GM18858 (cell line): ENCODE data around the gene CDC14B.
A peak's percentile ranks its signal among the peaks of the same experiment; 100 is the strongest.

Source experiments
- ATAC-seq: cut with Tn5 transposase; IDR thresholded peaks from one replicate; pipeline ENCODE4 v1.9.1; 2021; ENCODE audit not compliant: unreplicated experiment

CDC14B gene

GRCh38 chr9:96486386-96487028, 133.1 kb downstream of the CDC14B start:
- ATAC-seq: no peak

DNA sequence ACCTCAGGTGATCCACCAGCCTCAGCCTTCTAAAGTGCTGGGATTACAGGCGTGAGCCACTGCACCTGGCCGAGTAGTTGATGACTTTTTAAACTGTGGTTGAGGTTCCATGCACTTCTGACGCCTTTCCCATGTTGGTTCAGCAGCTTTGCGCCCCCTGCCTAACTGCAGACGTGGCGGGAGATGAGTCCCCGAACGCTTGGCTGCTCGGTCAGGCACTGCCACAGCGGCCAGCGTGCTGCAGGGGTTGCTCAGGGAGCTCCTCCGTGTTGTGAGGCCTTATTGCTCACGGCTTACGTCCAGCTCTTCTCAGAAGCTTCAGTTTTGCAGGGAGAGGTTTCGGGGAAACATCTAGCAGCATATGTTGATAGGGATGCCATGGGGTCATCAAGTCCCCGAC, 134.4 kb downstream of the CDC14B start:
- no peak for ATAC-seq

GRCh38 chr9:96484521-96484931, 135.1 kb downstream of the CDC14B start:
- ATAC-seq: peak; percentile 93

DNA sequence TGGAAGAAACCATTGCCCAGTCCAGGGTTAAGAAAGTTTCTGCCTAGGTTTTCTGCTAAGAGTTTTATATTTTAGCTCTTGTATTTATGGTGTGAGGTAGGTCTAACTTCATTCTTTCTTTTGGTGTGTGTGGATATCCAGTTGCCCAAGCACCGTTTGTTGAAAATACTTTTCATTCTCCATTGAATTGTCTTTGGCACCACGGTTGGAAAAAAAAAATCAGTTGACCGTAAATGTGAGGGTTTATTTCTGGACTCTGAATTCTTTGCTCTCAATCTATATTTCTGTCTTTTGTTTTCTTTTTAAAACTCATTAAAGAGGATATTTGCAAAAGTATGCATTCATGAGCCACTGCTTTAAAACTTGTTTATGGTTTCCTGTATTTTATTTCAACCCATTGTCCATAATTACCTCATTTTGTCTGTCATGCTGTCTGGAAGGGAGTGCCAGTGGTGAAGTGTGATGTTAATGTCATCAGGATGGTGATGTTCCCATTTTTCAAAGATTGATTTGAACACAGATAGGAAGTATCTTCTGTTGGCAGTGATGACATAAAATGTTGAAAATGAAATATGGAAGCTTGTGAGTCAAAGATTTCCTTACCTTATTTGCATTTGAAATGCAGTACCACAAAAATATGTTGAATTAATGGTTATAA, 135.8 kb downstream of the CDC14B start:
- no peak for ATAC-seq

GRCh38 chr9:96483197-96483596, 136.4 kb downstream of the CDC14B start:
- no peak for ATAC-seq

GRCh38 chr9:96482476-96482875, 137.2 kb downstream of the CDC14B start:
- ATAC-seq: no peak

GRCh38 chr9:96480736-96481135, 138.9 kb downstream of the CDC14B start:
- ATAC-seq: no peak

DNA sequence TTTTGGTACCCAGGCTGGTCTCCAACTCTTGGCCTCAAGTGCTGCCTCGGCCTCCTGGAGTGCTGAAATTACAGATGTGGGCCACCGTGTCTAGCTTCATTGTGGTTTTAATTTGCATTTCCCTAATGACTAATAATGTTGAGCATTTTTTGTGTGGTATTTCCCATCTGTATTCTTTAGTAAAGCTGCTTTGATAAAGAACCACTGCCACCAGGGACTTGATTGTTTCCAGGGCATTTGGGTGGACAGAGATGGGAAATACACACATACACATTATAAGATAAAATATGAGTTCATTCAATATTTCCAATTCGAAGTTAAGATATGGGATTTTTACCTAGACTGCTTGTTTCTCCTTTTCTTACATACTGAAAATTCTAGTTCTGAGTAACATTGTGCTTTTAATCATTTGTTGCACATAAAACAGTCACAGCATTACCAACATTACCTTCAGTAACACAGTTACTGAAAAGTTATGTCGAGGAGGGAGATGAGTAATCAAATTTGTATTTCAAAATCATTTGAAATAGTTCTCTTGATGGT, 140.7 kb downstream of the CDC14B start:
- ATAC-seq: peak; percentile 76

- ATAC-seq: no peak
Observed at GRCh38 chr9:96476591-96476990, 143.1 kb downstream of the CDC14B start.

GRCh38 chr9:96476013-96476412, 143.6 kb downstream of the CDC14B start:
- no peak for ATAC-seq

DNA sequence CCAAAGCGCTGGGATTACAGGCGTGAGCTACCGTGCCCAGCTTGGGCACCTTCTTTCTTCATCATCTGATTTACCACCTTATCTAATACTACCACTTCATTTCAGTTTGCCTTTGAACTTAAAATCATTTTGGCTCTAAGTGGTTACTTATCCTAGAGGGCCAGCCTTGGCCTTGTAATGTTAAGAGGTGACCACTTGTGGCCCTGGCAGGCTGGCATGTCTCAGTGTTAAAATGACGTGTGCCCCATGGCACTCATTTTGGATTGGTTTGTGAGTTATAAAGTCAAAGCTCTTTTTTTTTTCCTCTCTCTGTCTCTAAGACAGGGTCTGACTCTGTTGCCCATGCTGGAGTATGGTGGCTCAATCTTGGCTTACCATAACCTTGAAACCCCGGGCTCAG, 151.9 kb downstream of the CDC14B start:
- no peak for ATAC-seq

- no peak for ATAC-seq
Observed at GRCh38 chr9:96464426-96464825, 155.2 kb downstream of the CDC14B start.

GRCh38 chr9:96462541-96462940, 157.1 kb downstream of the CDC14B start:
- ATAC-seq: no peak

- no peak for ATAC-seq
Observed at GRCh38 chr9:96461336-96461735, 158.3 kb downstream of the CDC14B start.

DNA sequence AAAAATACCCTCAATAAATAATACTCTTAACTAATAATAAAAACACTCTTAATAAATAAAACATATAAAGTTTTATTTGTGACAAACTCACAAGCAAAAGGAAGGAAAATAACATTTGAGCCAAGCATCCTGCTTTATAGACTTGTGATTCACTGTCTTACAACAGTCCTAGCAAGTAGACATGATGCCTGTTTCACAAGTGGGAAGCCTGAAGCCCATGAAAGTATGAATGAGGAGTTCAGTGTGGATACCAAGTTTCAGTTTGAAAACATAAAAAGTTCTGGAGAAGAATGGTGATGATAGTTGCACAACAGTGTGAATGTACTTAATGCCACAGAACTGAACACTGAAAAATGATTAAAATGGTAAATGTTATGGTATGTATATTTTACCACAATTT, 158.8 kb downstream of the CDC14B start:
- no peak for ATAC-seq

DNA sequence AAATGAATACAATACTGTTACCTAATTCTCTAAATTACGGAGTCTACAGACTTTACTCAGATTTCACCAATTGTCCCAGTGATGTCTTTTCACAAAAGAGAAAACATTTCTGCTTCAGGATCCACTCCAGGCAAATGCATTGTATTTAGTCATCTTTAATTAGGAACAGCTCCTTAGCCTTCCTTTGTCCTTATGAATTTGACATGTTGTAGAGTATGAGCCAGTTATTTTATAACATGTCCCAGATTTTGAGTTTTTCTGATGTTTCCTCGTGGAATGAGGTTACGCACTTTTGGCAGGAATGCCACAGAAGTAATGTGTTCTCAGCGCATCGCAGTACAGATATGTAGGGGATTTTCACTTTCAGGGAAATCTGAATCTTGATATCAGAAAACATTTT, 159.2 kb downstream of the CDC14B start:
- ATAC-seq: no peak

GRCh38 chr9:96459268-96460007, 160.2 kb downstream of the CDC14B start:
- no peak for ATAC-seq

- no peak for ATAC-seq
Observed at GRCh38 chr9:96458226-96458625, 161.4 kb downstream of the CDC14B start.

DNA sequence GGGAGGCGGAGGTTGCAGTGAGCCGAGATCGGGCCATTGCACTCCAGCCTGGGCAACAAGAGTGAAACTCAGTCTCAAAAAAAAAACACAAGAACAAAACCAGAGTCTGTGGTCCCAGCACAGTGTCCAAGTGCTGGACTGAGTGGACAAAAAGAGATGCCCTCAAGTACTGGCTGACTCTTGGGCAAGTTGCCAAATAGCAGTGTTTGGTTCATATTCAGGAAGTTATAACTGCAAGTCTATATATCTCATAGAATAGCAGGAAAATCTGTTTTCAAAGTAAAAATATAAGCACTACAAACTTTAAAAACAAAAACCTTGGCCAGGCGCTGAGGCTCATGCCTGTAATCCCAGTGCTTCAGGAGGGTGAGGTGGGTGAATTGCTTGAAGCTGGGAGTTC, 162.4 kb downstream of the CDC14B start:
- no peak for ATAC-seq

DNA sequence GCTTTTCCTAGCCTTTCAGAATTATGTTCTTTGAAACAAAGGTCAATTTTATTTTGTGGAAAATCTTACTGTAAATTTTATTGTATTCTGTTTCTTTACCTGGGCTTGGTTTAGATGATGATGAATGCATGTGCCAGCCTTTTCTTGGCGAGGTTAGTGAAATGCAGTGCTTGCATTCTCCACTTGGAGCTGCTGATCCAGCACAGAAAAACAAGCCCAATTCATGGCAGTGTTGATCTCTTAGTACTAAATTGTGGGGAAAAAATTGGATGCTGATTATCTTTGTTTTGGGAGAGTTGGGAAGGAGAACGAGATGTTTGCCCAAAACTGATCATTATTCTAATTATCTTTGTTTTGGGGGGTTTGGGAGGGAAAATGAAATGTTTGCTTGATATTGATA, 166.0 kb downstream of the CDC14B start:
- ATAC-seq: no peak

DNA sequence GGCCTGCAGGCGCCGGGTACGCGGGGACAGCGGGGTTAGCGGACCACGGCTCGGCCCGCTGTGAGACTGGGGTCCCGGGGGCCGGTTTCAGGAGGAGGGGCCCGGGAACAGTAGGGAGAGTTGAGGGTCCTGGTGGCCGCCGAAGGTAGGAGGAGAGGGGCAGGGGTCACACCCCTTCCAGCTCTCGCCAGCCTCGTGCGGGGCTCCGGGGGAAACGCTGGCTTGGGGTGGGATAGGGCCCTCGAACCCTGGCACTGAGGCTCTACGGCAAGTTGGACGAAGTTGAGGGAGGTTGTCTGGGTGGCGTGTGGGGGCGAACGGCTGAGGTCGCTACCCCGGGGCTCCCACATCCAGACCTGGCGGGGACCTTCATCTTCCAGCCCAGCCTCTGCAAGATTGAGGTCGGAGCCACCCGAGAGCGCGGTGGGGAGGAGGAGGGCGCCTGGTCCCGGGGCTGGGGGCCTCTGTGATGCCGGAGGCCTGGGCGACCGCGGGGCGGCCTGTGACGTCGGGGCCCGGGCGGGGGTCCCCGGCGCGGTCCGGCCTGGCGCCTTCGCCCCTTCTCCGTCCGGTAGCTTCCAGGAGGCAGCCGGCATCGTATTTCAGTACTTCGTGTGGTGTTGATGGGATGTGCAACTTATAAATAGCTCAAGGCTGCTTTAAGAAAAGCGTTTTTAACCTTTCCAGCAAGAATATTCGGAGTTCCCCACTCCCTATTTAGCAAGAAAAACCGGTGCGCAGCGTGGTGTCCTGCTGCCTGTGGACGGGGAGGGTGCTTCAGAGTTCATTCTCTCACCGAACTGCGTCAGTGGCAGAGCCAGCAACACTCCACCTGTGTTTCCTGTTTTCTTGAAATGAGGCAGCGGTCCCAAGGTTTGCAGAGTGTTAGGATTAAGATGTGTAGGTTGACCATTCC, 168.8 kb downstream of the CDC14B start:
- no peak for ATAC-seq
